GM19463 (cell line): ENCODE results near the gene PTPN11.
"Not testable (repeated sequence)": the region's sequence is repeated elsewhere in the genome, so short reads cannot be mapped to it uniquely, and the experiment has no call there.

Experiments used
- ATAC-seq: cut with Tn5 transposase; IDR thresholded peaks from one replicate; pipeline ENCODE4 v1.9.1; 2021; ENCODE audit warnings: mild to moderate bottlenecking, moderate library complexity; ENCODE audit not compliant: unreplicated experiment

Gene PTPN11

GRCh38 chr12:112513471-112513870 lies 94.7 kb downstream of the PTPN11 start:
- no peak for ATAC-seq

- ATAC-seq = no peak
These were observed 95.7 kb downstream of the PTPN11 start for GRCh38 chr12:112514456-112514855.

GRCh38 chr12:112514926-112515642 lies 96.3 kb downstream of the PTPN11 start:
- ATAC-seq = no peak

- ATAC-seq = no peak
These were observed 97.1 kb downstream of the PTPN11 start for GRCh38 chr12:112515868-112516267.

- ATAC-seq = no peak
These were observed 99.1 kb downstream of the PTPN11 start for GRCh38 chr12:112517730-112518364.

GRCh38 chr12:112518365-112518735 lies 99.6 kb downstream of the PTPN11 start:
- ATAC-seq = no peak

- ATAC-seq = not testable (repeated sequence)
These were observed 101.1 kb downstream of the PTPN11 start for GRCh38 chr12:112519841-112520340.

- ATAC-seq = no peak
These were observed 105.1 kb downstream of the PTPN11 start for GRCh38 chr12:112523856-112524255.

GRCh38 chr12:112524269-112524668 lies 105.5 kb downstream of the PTPN11 start:
- no peak for ATAC-seq

GRCh38 chr12:112524676-112525425 lies 106.1 kb downstream of the PTPN11 start:
- ATAC-seq = no peak

GRCh38 chr12:112525426-112525809 lies 106.7 kb downstream of the PTPN11 start:
- no peak for ATAC-seq

- ATAC-seq = no peak
These were observed 108.3 kb downstream of the PTPN11 start for GRCh38 chr12:112527082-112527481.

- ATAC-seq = no peak
These were observed 108.8 kb downstream of the PTPN11 start for GRCh38 chr12:112527501-112527900.

- ATAC-seq = no peak
These were observed 109.8 kb downstream of the PTPN11 start for GRCh38 chr12:112528521-112528920.

- ATAC-seq = no peak
These were observed 112.2 kb downstream of the PTPN11 start for GRCh38 chr12:112530941-112531340.

GRCh38 chr12:112532106-112532505 lies 113.4 kb downstream of the PTPN11 start:
- ATAC-seq = no peak

- ATAC-seq = no peak
These were observed 114.8 kb downstream of the PTPN11 start for GRCh38 chr12:112533528-112533927.

GRCh38 chr12:112535017-112535416 lies 116.3 kb downstream of the PTPN11 start:
- no peak for ATAC-seq

- ATAC-seq = no peak
These were observed 117.1 kb downstream of the PTPN11 start for GRCh38 chr12:112535637-112536366.

- ATAC-seq = no peak
These were observed 117.6 kb downstream of the PTPN11 start for GRCh38 chr12:112536367-112536730.

GRCh38 chr12:112537710-112538396 lies 119.1 kb downstream of the PTPN11 start:
- ATAC-seq = no peak
